ENCODE measurements around the gene LAMA3.

- TF ChIP-seq CTCF (IDR thresholded peaks at IDR 0.05): no peak
- no peak for TF ChIP-seq SIN3A (IDR thresholded peaks at IDR 0.05; ENCODE audit: borderline replicate concordance, insufficient read depth, low read depth, low read length)
- no peak for TF ChIP-seq POLR2AphosphoS5 (IDR thresholded peaks at IDR 0.05; ENCODE audit: low read depth, low read length)
- TF ChIP-seq TCF7L2 (IDR thresholded peaks at IDR 0.05; ENCODE audit: low read depth, low read length): no peak
These were observed 13.4 kb downstream of the LAMA3 start for GRCh38 chr18:23702606-23703005.

All from Panc1 (cell line).